Upper lobe of right lung (tissue), 1 donor: ENCODE data around the gene NGFR. TPM values are rescaled to one million over a fixed set of nuclear protein-coding genes. Genes with fewer than 3 reads are reported as not detected.
A peak's percentile ranks its signal among the peaks of the same experiment; 100 is the strongest.
"Not testable (repeated sequence)": the region's sequence is repeated elsewhere in the genome, so short reads cannot be mapped to it uniquely, and the experiment has no call there.

Source experiments
- ATAC-seq: fragments of 200-7000 bp; cut with Tn5 transposase; one replicate; pipeline ENCODE4 v1.9.1; 2020; ENCODE audit warnings: mild to moderate bottlenecking, moderate library complexity
- DNase-seq: peaks from one replicate; pipeline ENCODE4 v3.0.0-alpha.2; 2020
- H3K27ac ChIP-seq: fragments of 200-600 bp; one replicate; pipeline ENCODE4 v1.8.0; 2022
- H3K27me3 ChIP-seq: fragments of 200-600 bp; one replicate; pipeline ENCODE4 v1.8.0; 2022; ENCODE audit warnings: mild to moderate bottlenecking
- H3K36me3 ChIP-seq: fragments of 200-600 bp; one replicate; pipeline ENCODE4 v1.8.0; 2022
- H3K4me1 ChIP-seq: fragments of 200-600 bp; one replicate; pipeline ENCODE4 v1.8.0; 2022
- H3K4me3 ChIP-seq: fragments of 200-600 bp; one replicate; pipeline ENCODE4 v1.8.0; 2022; ENCODE audit warnings: mild to moderate bottlenecking
- H3K9me3 ChIP-seq: fragments of 200-600 bp; one replicate; pipeline ENCODE4 v1.8.0; 2022
- intact Hi-C: fragments of 100-400 bp; cut with DNase I; formaldehyde crosslinking; loops from one replicate; pipeline ENCODE4 v1.11.0; 2022
- total RNA-seq: library from RNA; stranded (reverse); fragmentation: NEBNext Ultra II Directional; extraction: Animal tissue kit (Norgen Biotek cat#: 25700); gene quantifications from one replicate; pipeline ENCODE4 v1.2.1, GENCODE V29; 2021
- TF ChIP-seq, protein P1 (sequence below): fragments of 200-600 bp; IDR thresholded peaks from one replicate; pipeline ENCODE4 v1.8.0; 2022; ENCODE audit warnings: antibody characterized with exemption
- donor health status: DM: no; HTN: yes; CAD: no; lungs with severe emphysema.

Gene NGFR
- total RNA-seq, 1 donor from 2014 or later: 0.78 TPM

DNA sequence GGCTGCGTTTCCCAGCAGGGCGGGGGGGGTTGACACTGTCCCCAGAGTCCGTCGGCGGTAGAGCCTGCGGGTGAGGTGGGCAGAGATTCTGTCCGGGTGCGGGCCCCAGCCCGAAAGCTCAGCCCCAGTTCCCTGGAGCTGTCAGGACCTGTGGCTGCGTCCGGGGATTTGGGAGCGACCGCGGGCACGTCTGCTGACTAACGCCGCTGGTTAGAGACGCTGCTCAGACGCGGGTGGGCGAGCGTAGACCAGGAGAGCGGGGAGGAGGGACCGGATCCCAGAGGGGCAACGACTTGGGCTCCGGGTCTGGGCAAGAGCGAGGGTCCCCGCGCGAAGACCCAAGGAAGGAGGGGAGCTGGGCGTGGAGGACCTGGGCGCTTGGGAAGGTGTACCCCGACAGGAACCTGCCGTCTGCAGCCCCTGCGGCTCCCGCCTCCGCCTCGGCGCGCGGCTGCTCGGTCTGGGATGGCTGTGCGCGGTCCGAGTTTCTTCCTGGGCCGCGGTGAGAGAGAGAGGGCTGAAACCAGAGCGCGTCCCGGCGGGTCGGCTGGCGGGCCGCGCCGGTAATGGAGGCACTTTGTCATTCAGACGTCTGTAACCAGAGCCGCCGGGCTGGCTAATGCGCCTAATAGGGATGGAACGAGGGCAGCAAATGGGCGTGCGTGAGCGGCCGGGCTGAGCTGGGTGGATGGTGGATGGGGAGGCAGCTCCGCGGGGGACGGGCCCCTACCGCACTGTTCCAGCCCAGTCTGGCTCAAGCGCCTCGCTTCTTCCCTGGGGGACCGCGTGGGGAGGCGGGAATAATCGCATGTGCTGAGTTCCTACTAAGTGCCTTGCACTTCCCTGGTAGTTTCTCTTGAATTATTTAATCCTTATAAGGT is 2.3 kb downstream of the NGFR start:
- Histone ChIP-seq H3K4me3 (peak overlapping the region; percentile 37), H3K27me3 (peaks cover 66% of the 10 kb centered on the region), H3K9me3 (no peaks in the 10 kb centered on the region), H3K27ac (no peak overlapping the region), H3K36me3 (no peaks in the 10 kb centered on the region), H3K4me1 (peaks cover 31% of the 10 kb centered on the region)
- DNase-seq (no peak), ATAC-seq (peak; percentile 2)
- intact Hi-C loops: loop anchor here (10.0 kb wide), 1 partner anchor 47 kb away; no protein-coding TSS in a partner anchor
- TF ChIP-seq, protein P1, sequence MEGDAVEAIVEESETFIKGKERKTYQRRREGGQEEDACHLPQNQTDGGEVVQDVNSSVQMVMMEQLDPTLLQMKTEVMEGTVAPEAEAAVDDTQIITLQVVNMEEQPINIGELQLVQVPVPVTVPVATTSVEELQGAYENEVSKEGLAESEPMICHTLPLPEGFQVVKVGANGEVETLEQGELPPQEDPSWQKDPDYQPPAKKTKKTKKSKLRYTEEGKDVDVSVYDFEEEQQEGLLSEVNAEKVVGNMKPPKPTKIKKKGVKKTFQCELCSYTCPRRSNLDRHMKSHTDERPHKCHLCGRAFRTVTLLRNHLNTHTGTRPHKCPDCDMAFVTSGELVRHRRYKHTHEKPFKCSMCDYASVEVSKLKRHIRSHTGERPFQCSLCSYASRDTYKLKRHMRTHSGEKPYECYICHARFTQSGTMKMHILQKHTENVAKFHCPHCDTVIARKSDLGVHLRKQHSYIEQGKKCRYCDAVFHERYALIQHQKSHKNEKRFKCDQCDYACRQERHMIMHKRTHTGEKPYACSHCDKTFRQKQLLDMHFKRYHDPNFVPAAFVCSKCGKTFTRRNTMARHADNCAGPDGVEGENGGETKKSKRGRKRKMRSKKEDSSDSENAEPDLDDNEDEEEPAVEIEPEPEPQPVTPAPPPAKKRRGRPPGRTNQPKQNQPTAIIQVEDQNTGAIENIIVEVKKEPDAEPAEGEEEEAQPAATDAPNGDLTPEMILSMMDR: no peak

DNA sequence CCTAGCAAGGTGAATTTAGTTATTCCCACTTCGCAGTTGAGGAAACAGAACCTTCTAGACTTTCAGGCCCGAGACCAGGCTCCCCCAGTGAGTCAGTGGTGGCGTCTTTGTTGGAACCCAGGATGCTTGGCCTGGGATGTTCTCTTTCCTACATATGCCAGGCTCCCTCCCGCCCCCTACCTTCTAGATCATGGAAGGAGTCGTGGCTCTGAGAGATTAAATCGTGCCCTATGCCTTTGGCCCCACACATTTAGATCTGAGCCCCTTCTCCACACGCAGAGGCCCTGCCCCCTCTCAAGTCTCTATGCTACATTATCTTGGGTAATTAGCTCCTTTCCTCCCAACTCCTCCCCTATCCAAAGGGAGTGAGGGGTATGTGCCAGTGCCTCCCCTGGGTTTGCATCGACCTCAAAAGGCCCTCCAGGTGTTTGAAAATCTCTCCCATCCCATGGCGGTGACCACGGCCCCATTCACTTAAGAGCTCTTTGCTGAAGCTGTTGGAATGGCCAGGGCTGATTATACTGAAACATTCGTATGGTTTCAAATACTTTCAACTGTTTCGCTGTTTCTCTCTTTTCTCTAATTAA is 3.0 kb downstream of the NGFR start:
- DNase-seq (no peak), ATAC-seq (no peak)
- Histone ChIP-seq H3K27ac (no peak overlapping the region), H3K4me1 (peaks cover 31% of the 10 kb centered on the region), H3K36me3 (no peaks in the 10 kb centered on the region), H3K27me3 (peaks cover 69% of the 10 kb centered on the region), H3K9me3 (no peaks in the 10 kb centered on the region), H3K4me3 (no peak overlapping the region)
- intact Hi-C loops: loop anchor here (10.0 kb wide), 1 partner anchor 47 kb away; no protein-coding TSS in a partner anchor
- TF ChIP-seq, protein P1: no peak

DNA sequence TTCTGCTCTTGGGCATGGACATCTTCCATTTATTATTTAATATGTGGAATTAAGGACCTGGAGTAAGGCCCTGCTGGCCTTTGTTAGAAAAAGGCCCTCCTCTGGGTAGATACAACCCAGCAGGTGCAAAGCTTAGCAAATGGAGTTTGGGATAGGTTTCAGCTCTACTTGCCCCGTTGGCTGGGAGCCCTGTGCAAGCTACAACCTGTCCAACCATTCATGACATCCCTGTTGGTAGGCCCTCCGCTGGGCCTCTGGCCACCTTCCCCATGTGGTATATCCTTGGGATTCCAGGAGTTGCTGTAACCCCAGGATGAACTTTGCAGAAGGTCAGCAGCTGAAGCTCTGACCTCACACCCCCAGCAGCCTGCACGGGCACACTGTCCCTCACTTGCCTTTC is 6.4 kb downstream of the NGFR start:
- H3K36me3 ChIP-seq: no peaks in the 10 kb centered on the region
- TF ChIP-seq, protein P1: no peak
- H3K4me1 ChIP-seq: peaks cover 18% of the 10 kb centered on the region
- ATAC-seq (no peak), DNase-seq (no peak)
- no peak overlapping the region for H3K4me3 ChIP-seq
- no peaks in the 10 kb centered on the region for H3K9me3 ChIP-seq
- H3K27ac ChIP-seq: no peak overlapping the region
- H3K27me3 ChIP-seq: peaks cover 65% of the 10 kb centered on the region
- intact Hi-C loops: no loop called here

DNA sequence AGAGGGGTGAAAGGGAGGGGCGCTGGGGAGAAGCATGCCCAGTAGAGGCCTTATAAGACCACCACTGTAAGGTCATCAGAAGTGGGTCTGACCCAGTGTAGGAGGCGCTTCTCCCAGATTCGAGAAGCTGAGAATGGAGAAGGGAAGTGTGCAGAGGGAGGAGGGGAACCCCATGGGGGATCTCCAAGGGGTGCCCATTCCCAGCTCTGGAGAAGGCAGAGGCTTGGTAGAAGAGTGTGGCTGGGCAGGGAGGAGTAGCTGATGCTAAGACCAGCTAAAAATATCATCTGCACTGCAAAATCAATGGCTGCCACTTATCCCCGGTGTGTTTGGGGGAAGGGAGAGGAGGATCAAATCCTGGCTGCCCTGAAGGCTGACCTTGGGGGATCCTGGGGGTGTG is 7.2 kb downstream of the NGFR start:
- no peak overlapping the region for H3K4me3 ChIP-seq
- H3K9me3 ChIP-seq: no peaks in the 10 kb centered on the region
- peaks cover 10% of the 10 kb centered on the region for H3K4me1 ChIP-seq
- no peak overlapping the region for H3K27ac ChIP-seq
- ATAC-seq (no peak), DNase-seq (no peak)
- H3K36me3 ChIP-seq: no peaks in the 10 kb centered on the region
- TF ChIP-seq, protein P1: no peak
- peaks cover 57% of the 10 kb centered on the region for H3K27me3 ChIP-seq
- intact Hi-C loops: no loop called here

DNA sequence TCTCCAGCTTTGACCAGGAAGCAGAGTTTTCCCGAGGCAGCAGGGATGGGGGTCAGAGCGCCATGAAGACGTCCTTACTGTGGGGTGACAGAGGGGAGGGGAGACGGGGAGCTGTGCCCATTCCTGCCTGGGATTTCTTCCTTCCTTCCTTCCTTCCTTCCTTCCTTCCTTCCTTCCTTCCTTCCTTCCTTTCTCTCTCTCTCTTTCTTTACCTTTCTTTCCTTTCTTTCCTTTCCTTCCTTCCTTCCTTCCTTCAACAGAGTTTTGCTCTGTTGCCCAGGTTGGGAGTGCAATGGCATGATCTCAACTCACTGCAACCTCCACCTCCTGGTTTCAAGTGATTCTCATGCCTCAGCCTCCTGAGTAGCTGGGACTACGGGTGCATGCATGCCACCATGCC is 7.6 kb downstream of the NGFR start:
- DNase-seq, H3K9me3 ChIP-seq, ATAC-seq, intact Hi-C loops, H3K27ac ChIP-seq, H3K4me1 ChIP-seq, H3K4me3 ChIP-seq, H3K36me3 ChIP-seq: not testable (repeated sequence)
- H3K27me3 ChIP-seq: peaks cover 53% of the 10 kb centered on the region

DNA sequence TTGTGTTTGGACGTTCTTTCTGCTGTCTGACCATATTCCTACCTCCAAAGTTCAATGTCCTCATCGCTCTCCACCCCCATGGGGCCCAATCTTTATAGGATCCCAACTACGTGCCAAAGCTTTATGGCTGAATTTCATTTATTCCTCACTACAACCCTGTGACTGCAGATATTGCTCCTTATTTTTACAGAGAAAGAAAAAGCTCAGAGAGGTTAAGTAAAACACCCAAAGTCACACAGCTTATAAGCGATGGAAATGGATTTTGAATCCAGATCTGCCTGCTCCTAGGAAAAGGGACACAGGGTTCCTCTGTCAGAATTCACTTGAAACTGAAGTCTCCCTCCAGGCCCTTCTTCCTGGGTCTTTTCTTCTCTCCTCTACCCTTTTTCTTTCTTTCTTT is 9.3 kb downstream of the NGFR start:
- Histone ChIP-seq H3K4me3 (no peak overlapping the region), H3K9me3 (no peaks in the 10 kb centered on the region), H3K27ac (no peak overlapping the region), H3K27me3 (peaks cover 43% of the 10 kb centered on the region), H3K4me1 (no peaks in the 10 kb centered on the region), H3K36me3 (no peaks in the 10 kb centered on the region)
- DNase-seq: no peak
- ATAC-seq: no peak
- intact Hi-C loops: no loop called here
- TF ChIP-seq, protein P1: no peak
